Osteoblast (primary cell): Measurements from ENCODE around the gene CSHL1. TPM values are rescaled to one million over a fixed set of nuclear protein-coding genes. Genes with fewer than 3 reads are reported as not detected.
A peak's percentile ranks its signal among the peaks of the same experiment; 100 is the strongest.

Source experiments
- DNase-seq: peaks from one replicate; pipeline ENCODE4 v3.0.0; 2011; ENCODE audit warnings: low spot score, mixed read lengths; ENCODE audit not compliant: insufficient read length; ENCODE audit errors: missing footprints
- H2AFZ ChIP-seq: 2 replicates; pipeline ENCODE4 v1.6.0; 2011; ENCODE audit warnings: mild to moderate bottlenecking, low read length
- H3K27ac ChIP-seq: 2 replicates; pipeline ENCODE4 v1.5.1; 2011; ENCODE audit warnings: mild to moderate bottlenecking, low read depth, low read length, moderate library complexity
- H3K27me3 ChIP-seq: 2 replicates; pipeline ENCODE4 v1.6.0; 2012; ENCODE audit warnings: mild to moderate bottlenecking, control low read depth, inconsistent platforms, low read length, moderate library complexity; ENCODE audit not compliant: insufficient read depth
- H3K36me3 ChIP-seq: 2 replicates; pipeline ENCODE4 v1.5.1; 2011; ENCODE audit warnings: mild to moderate bottlenecking, low read length, control low read depth, moderate library complexity; ENCODE audit not compliant: insufficient read depth
- H3K4me1 ChIP-seq: 2 replicates; pipeline ENCODE4 v1.5.1; 2011; ENCODE audit warnings: mild to moderate bottlenecking, low read length, control low read depth, moderate library complexity; ENCODE audit not compliant: insufficient read depth
- H3K4me2 ChIP-seq: 2 replicates; pipeline ENCODE4 v1.6.0; 2011; ENCODE audit warnings: mild to moderate bottlenecking, low read length; ENCODE audit not compliant: insufficient read depth
- H3K4me3 ChIP-seq: fragments of 200-600 bp; sonication (generic); 3 replicates; pipeline ENCODE4 v1.5.1; 2012; ENCODE audit warnings: mild to moderate bottlenecking, low read length, inconsistent platforms; ENCODE audit not compliant: insufficient read depth
- H3K79me2 ChIP-seq: 2 replicates; pipeline ENCODE4 v1.6.0; 2012; ENCODE audit warnings: mild to moderate bottlenecking, low read length, control low read depth, inconsistent platforms; ENCODE audit not compliant: insufficient read depth
- H3K9me3 ChIP-seq: 2 replicates; pipeline ENCODE4 v1.5.1; 2011; ENCODE audit warnings: low read depth, low read length, control low read depth
- H4K20me1 ChIP-seq: 2 replicates; pipeline ENCODE4 v1.6.0; 2012; ENCODE audit warnings: mild to moderate bottlenecking, low read length, control low read depth; ENCODE audit not compliant: insufficient read depth
- total RNA-seq: library from RNA; depleted of rRNA; stranded (reverse); fragments of >200 nt; gene quantifications from 2 replicates; pipeline ENCODE4 v1.2.3, GENCODE V29; 2012
- TF ChIP-seq, protein P1 (sequence below): IDR thresholded peaks from 2 replicates; pipeline ENCODE4 v1.5.1; 2011; ENCODE audit warnings: mild to moderate bottlenecking, low read depth, low read length, moderate library complexity; ENCODE audit errors: extremely low read depth

Gene CSHL1
- total RNA-seq, 1 donor: not detected

DNA sequence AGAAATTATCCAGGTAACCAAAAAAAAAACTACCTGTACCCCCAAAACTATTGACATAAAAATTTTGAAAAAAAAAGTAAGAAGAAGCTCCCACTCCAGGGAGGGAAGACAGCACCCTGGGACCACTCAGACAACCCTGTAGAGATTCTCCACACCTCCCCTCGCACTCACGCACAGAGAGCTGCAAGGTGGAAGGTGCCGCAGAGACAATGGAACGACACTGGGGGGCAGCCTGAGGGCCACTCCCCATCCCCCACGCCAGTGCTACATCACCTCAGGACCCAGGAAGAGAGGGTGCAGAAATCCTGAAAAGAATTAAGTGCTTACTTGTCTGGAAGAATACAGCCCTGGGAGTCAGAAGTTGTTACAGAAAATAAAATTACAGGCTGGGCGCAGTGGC lies 26.3 kb upstream of the CSHL1 start:
- TF ChIP-seq, protein P1, sequence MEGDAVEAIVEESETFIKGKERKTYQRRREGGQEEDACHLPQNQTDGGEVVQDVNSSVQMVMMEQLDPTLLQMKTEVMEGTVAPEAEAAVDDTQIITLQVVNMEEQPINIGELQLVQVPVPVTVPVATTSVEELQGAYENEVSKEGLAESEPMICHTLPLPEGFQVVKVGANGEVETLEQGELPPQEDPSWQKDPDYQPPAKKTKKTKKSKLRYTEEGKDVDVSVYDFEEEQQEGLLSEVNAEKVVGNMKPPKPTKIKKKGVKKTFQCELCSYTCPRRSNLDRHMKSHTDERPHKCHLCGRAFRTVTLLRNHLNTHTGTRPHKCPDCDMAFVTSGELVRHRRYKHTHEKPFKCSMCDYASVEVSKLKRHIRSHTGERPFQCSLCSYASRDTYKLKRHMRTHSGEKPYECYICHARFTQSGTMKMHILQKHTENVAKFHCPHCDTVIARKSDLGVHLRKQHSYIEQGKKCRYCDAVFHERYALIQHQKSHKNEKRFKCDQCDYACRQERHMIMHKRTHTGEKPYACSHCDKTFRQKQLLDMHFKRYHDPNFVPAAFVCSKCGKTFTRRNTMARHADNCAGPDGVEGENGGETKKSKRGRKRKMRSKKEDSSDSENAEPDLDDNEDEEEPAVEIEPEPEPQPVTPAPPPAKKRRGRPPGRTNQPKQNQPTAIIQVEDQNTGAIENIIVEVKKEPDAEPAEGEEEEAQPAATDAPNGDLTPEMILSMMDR: no peak
- H3K4me1 ChIP-seq: no peaks in the 10 kb centered on the region
- H4K20me1 ChIP-seq: no peaks in the 10 kb centered on the region
- H3K27me3 ChIP-seq: peaks cover 2% of the 10 kb centered on the region
- H3K4me2 ChIP-seq: no peak overlapping the region
- no peak overlapping the region for H3K27ac ChIP-seq
- H2AFZ ChIP-seq: no peak overlapping the region
- no peaks in the 10 kb centered on the region for H3K36me3 ChIP-seq
- H3K9me3 ChIP-seq: no peaks in the 10 kb centered on the region
- no peak for DNase-seq
- H3K4me3 ChIP-seq: no peak overlapping the region
- H3K79me2 ChIP-seq: no peaks in the 10 kb centered on the region

GRCh38 chr17:63934183-63935112 lies 23.4 kb upstream of the CSHL1 start:
- DNase-seq: peak; percentile 68
- TF ChIP-seq, protein P1: no peak
- Histone ChIP-seq H3K4me1 (no peaks in the 10 kb centered on the region), H3K27ac (no peak overlapping the region), H4K20me1 (no peaks in the 10 kb centered on the region), H3K4me2 (no peak overlapping the region), H3K9me3 (no peaks in the 10 kb centered on the region), H3K4me3 (no peak overlapping the region), H3K79me2 (no peaks in the 10 kb centered on the region), H3K27me3 (peaks cover 2% of the 10 kb centered on the region), H2AFZ (no peak overlapping the region), H3K36me3 (no peaks in the 10 kb centered on the region)

GRCh38 chr17:63933598-63933997 lies 22.5 kb upstream of the CSHL1 start:
- TF ChIP-seq, protein P1: no peak
- Histone ChIP-seq H3K36me3 (no peaks in the 10 kb centered on the region), H3K27me3 (peaks cover 2% of the 10 kb centered on the region), H3K4me1 (no peaks in the 10 kb centered on the region), H3K4me2 (no peak overlapping the region), H2AFZ (no peak overlapping the region), H3K79me2 (no peaks in the 10 kb centered on the region), H3K9me3 (no peaks in the 10 kb centered on the region), H3K27ac (no peak overlapping the region), H3K4me3 (no peak overlapping the region), H4K20me1 (no peaks in the 10 kb centered on the region)
- DNase-seq: peak; percentile 56

- TF ChIP-seq, protein P1: no peak
- no peak overlapping the region for H3K4me3 ChIP-seq
- H2AFZ ChIP-seq: no peak overlapping the region
- no peaks in the 10 kb centered on the region for H3K4me1 ChIP-seq
- no peaks in the 10 kb centered on the region for H3K79me2 ChIP-seq
- H3K27me3 ChIP-seq: peaks cover 2% of the 10 kb centered on the region
- H3K27ac ChIP-seq: no peak overlapping the region
- no peak overlapping the region for H3K4me2 ChIP-seq
- H3K9me3 ChIP-seq: no peaks in the 10 kb centered on the region
- DNase-seq: peak; percentile 71
- H3K36me3 ChIP-seq: no peaks in the 10 kb centered on the region
- no peaks in the 10 kb centered on the region for H4K20me1 ChIP-seq
Measured at GRCh38 chr17:63932721-63933120, 21.7 kb upstream of the CSHL1 start.
